Stimulated activated CD4-positive, alpha-beta T cell treated with anti-CD3 and anti-CD28 coated beads, Interleukin-12 subunit alpha, Interleukin-12 subunit beta, amount 100 ng/mL, for 24 hours (primary cell): ENCODE data around the gene LSM4.

Source experiments
- DNase-seq, 2 experiments: peaks; one replicate each; pipeline ENCODE4 v3.0.0-alpha.2; 2020; ENCODE audit warnings: low read depth in 2 of 2

LSM4 gene

DNA sequence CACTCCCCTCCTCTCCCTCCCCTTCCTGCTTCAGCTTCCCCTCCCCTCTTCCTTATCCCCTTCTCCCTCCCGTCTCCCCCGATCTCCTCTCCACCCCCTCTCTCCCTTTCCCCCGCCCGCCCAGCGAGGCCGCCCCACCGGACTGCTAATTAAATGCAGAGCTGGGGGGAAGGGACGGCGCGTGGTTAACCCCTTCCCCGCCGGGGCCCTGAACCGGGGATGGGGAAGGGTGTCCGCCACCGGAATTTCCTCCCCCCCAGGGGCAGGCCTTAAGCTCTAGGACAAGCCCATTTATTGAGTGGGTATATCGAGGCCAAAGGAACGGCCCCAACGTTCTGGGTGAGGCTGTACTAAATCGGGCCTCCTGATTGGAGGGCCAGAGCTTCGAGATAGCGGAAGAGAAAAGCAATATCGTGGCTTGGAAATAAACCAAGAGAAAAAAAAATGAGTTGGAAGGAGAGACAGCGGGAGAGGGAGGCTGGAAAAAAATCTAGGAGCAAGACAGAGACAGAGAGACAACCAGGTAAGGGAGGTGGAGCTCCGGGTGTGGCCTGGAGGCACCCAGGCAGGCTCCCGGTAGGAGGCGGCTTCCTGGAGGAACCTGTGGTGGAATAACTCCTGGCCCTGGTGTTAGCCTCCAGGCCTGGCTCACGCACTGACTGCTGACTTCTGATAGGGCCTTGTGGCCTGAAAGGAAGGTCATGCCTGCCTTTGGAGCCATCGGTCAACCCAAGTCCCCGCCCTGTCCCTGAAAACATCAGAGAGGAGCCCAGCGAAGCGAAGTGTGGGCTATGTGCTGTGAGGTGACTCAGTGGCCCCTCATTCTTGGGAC, 29.9 kb downstream of the LSM4 start:
- DNase-seq: peak in 1 of 2 experiments; percentile 65

GRCh38 chr19:18292462-18292809, 30.4 kb downstream of the LSM4 start:
- DNase-seq: no peak

GRCh38 chr19:18291590-18292461, 31.1 kb downstream of the LSM4 start:
- peak in 1 of 2 experiments; percentile 88 for DNase-seq

- no peak for DNase-seq
Measured at GRCh38 chr19:18291019-18291524, 31.8 kb downstream of the LSM4 start.

DNA sequence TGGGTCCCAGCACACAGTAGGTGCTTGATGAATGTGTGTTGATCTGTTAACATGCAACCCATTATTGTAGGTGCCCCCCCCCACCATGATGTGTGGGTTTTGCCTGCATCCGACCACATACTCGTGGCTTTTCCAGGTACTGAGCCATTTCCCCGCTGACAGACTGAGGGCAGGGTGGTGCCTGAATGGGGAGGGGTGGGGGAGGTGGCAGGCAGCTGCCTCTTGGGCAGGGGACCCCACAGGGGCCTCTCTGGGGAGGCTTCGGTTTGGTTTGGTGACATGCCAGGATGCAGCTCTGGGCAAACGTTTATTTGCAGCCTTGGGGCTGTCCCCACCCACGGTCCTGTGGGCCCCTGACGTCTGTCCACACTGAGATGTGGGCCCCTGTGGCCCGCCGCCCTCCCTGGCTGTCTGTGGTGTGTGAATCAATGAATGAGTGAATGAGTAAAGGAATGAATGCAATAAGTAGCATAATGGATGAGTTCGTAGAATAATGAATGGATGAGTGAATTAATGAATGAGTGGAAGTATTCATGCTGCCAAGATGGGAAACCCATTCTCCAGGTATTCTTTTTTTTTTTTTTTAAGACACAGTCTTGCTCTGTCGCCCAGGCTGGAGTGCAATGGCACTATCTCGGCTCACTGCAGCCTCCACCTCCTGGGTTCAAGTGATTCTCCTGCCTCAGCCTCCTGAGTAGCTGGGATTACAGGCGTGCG, 32.4 kb downstream of the LSM4 start:
- peak; percentile 62 to 92 for DNase-seq

- DNase-seq: no peak
Measured at GRCh38 chr19:18289471-18290301, 33.2 kb downstream of the LSM4 start.

GRCh38 chr19:18287836-18288772, 34.8 kb downstream of the LSM4 start:
- no peak for DNase-seq

DNA sequence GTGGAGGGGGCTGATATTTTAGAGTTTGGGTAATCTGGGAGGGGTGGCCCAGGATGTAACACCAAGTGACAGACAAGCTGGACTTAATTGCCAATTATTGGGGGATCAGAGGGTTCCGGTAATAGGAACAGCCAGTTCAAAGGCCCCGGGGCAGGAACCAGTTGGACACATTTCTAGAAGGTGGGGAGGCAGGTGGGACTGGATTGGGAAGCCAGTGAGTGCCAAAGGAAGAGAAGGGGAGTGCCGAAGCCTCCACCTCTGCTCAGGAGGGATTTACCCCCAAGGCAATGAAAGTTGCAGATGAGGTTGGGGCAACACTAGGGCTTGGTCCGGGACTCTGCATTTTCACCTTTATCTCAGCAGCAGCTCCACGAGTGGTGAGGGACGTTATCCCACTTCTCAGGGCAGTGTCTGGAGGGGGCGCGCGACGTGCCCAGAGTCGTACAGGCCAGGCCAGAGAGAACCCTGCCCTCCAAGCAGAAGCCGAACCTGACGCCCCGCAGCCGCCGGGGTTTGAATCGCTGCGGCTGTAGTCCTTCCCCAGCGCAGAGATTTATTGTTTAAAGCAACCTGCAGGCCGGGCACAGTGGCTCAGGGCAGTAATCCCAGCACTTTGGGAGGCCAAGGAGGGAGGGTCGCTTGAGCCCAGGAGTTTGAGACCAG, 35.8 kb downstream of the LSM4 start:
- DNase-seq: no peak

GRCh38 chr19:18284712-18285360, 38.0 kb downstream of the LSM4 start:
- DNase-seq: peak in 1 of 2 experiments; percentile 49

GRCh38 chr19:18283338-18283737, 39.5 kb downstream of the LSM4 start:
- DNase-seq: no peak

GRCh38 chr19:18282788-18283141, 40.1 kb downstream of the LSM4 start:
- no peak for DNase-seq

- DNase-seq: no peak
Measured at GRCh38 chr19:18282021-18282787, 40.7 kb downstream of the LSM4 start.

DNA sequence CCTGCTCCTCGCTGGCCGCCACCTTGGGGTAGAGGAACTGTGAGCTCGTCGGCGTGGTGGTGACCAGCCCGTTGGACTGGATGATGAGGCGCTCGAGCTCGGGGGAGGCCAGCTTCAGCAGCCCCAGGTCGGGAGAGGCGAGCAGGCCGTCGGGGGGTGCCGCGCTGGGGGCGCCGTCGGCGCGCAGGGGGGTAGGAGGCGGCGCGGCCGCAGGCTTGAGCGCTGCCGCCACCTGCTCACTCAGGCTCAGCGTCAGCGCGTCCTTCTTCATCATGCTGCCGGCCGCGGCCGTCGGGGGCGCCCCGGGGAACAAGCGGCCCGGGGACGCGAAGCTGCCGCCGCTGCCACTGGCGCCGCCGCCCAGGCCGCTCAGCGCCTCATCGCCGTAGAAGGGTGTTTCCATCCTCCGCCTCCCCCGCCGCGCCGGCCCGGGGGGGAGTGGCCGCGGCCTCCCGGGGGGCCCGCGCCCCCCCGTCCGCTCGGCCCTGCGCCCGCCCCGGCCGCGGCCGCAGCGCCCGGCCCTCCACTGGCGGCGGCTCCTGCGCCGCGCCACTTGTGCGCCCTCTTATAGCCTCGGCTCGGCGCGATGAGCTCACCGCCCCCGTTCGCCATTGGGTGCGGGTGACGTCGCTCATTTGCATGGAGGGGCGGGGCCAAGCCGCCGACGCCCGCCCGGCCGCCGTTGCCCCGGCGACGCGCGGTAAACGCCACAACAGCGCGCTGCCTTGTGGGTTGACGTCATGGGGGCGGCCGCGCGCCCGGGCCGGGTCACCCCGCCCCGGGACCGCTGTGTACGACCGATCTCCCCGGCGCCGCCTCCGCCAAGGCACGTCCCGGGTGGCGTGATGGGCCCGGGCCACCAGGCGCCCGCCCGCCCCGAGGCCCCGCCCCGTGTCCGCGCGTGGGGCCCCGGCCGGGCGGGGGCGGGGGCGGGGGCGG, 41.5 kb downstream of the LSM4 start, which contains the start of gene JUND:
Gene JUND, minus strand, starts transcription at position 541 of the 939 bp plus-strand sequence. Its CDS starts 138 bp downstream, at position 403.
- DNase-seq: peak; percentile 93 to 95

- DNase-seq: peak in 1 of 2 experiments; percentile 58
Measured at GRCh38 chr19:18280247-18281081, 42.4 kb downstream of the LSM4 start.

- DNase-seq: peak; percentile 85 to 89
Measured at GRCh38 chr19:18279516-18280246, 43.2 kb downstream of the LSM4 start.

- no peak for DNase-seq
Measured at GRCh38 chr19:18279266-18279515, 43.7 kb downstream of the LSM4 start.
